Pons (tissue), 1 donor: Measurements from ENCODE around the gene MRPL50.
A peak's percentile ranks its signal among the peaks of the same experiment; 100 is the strongest.
"Not testable (repeated sequence)": the region's sequence is repeated elsewhere in the genome, so short reads cannot be mapped to it uniquely, and the experiment has no call there.

Experiments used
- DNase-seq: peaks from one replicate; pipeline ENCODE4 v3.0.0-alpha.2; 2016; ENCODE audit warnings: low spot score

Gene MRPL50

DNA sequence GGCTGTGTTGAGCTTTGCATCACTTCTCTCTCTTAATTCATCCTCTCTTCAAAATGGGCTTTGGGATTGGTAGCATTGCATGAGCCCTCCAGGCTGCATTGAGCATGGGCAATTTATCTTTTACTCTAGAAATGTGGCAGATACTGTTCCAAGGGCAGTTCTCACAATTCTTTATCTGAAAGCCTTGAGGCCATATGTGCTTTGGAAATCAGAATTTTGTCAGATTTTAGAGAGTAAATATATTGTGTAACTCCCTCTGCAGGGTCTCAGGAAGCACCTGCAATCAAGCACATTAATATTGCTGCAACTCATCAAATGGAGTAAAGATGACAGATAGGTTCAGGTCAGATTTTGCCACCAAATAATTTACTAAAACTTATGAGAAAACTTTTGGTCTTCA is 19.6 kb upstream of the MRPL50 start:
- DNase-seq = no peak

DNA sequence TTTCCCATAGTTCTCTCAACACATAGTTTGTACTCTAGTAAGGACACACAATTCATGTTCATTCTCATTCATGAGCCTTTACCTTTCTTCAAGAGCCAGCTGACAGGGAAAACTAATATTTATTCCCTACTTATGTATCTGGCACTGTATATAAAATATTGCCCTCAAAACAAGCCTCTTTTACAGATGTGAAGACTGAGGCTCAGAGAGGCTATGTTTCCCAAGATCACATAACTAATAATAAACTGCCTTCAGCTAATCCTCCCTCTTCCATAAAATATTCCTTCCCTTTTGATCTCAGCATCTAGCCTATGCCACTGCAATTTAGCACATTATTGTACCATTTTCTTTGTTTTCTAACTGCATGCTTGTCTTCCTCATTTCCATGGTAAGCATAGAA is 19.0 kb upstream of the MRPL50 start:
- DNase-seq = no peak

DNA sequence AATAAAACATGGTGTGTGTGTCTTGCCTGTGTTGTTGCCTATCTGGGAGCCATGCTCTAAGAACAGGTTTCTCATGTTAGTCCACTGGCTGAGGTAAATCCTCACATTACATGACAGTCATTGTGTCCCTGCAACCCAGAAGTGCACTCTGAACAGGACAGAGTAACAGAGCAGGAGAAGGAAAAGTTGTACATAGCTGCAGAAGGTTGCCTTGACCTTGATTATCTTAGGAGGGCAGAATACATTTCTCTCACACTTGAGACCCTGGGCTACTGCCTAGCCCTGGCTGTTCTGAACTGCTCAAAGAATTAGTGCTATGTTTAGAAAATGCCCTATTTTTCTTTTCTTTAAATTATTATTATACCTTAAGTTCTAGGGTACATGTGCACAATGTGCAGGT is 17.2 kb upstream of the MRPL50 start:
- DNase-seq = no peak

DNA sequence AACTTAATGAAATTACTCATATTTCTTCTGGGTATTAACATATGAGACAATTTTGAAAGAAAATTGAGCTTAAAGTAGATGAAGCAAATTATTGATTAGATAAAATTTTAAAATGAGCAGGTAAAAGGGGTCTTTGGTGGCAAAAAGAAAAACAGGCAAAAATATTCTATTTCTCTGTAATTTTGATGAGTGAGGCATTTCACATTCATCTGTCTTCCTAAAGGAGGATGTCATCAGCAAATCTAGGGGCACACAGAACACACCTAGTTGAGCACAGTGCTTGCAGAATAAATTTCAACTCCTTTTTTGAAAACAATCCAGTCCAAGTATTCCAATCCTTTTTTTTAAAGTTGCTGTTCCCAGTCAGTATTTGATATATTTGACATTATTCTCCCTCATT is 16.4 kb upstream of the MRPL50 start:
- DNase-seq = no peak

DNA sequence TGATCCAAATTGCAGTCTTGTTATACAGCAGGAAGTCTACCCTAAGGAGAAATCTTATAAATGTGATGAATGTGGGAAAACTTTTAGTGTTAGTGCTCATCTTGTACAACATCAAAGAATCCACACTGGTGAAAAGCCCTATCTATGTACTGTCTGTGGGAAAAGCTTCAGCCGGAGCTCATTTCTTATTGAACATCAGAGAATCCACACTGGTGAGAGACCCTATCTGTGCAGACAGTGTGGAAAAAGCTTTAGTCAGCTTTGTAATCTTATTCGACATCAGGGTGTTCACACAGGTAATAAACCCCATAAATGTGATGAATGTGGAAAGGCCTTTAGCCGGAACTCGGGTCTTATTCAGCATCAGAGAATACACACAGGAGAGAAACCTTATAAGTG is 10.7 kb upstream of the MRPL50 start:
- no peak for DNase-seq

DNA sequence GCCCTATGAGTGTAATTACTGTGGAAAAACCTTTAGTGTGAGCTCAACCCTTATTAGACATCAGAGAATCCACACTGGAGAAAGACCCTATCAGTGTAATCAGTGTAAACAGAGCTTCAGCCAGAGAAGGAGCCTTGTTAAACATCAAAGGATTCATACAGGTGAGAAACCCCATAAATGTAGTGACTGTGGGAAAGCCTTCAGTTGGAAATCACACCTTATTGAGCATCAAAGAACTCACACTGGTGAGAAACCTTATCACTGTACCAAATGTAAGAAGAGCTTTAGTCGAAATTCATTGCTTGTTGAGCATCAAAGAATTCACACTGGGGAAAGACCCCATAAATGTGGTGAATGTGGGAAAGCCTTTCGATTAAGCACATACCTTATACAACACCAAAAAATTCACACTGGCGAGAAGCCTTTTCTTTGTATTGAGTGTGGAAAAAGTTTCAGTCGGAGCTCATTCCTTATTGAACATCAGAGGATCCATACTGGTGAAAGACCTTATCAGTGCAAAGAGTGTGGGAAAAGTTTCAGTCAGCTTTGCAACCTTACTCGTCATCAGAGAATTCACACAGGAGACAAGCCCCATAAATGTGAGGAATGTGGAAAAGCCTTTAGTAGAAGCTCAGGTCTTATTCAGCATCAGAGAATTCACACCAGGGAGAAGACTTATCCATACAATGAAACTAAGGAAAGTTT is 10.1 kb upstream of the MRPL50 start:
- DNase-seq = no peak

DNA sequence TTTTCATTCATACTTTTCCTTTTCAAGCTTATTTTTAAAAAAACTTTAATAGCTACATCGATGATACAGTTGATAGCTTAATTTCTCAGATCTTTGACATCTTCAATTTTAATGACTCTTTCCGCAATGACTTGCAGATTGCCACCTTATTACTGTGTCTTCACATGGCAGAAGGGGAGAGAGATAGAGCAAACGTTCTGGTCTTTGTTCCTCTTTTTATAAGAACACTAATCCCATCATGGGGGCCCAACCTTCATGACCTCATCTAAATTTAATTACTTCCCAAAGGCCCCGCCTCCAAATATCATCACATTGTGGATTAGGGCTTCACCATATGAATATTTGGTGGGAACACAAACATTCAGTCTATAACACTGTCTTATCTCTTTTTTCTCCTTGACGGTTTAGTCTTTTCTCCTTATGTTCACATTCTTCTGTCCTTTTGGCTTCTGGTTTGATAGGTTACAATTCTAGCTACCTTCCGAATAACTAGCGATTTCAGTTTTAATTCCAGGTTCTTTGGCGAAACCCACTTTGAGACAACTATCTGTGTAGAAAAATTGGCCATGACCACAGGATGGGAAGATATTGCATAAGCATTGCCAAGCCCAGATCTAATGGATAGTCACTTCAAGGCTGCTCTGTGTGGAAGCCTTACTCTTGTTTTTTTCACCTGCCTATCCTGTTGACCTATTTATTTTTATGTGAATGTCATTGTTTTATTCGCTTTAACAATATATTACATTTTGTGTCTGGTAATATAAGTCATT is 5.3 kb upstream of the MRPL50 start:
- no peak for DNase-seq

DNA sequence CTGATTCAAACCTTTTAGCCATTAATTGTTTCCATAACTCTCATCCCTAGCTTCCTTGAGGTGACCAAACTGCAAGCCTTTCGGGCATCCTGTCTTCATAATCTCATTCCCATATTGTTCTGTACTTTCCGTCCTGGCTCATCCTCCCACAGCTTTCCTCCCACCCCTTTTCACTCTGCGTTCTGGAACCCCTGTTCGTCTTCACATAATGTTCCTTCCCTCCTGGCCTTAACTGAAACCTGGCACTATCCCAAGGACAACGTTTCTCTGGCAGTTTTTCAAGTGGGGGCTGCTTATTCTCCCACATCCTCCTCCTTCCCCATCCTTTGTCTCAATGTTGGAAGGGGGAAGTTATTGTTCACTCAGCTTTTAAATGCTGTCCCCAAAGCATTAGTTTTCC is 1.7 kb upstream of the MRPL50 start:
- no peak for DNase-seq

DNA sequence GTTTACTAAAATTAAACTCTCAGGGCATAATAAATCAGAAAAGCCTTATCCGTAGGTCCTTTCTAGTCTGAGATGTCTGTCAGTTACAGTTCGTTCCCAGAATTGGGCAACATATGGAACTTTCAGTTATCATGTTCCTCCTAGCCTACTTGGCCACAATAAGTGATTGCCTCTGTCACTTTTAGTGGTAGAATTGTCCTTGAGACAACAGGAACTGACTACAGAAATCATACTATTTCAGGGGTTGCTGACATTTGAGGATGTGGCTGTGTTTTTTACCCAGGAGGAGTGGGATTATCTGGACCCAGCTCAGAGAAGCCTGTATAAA is 1.2 kb upstream of the MRPL50 start:
- DNase-seq = no peak

DNA sequence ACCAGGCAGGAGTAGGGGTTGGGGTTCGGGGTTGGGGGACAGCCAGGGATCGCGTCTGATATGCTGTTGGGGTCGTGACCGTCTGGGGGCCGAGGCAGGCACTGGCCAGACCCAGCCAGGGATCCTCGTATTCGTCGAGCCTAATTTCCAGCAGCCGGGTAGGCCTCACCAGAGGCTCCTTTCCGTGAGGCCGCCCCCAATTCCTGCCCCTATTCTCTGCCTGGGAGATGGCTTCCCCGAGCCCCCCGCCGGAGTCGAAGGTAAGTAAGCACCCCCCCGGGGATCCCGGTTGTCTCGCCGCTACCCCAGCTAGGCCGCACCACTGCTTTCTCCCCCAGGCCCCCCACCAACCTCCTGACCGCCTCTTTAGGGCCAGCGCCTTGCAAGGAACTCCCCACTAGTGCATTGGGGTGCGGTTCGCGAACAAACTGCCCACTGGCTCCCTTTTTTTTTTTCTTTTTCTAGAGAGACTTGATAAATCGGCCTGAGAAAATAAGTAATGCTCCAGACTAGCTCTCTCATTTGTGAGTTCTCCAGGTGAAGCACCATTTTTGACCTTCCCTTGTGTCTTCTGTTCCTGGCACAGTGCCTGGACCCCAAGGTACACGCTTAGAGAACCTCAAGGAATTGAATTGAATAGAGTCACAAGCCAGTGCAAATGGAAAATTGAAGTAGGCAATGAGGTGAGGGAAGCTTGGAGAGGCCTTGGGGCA is 668 bp upstream of the MRPL50 start:
- DNase-seq = peak; percentile 54

DNA sequence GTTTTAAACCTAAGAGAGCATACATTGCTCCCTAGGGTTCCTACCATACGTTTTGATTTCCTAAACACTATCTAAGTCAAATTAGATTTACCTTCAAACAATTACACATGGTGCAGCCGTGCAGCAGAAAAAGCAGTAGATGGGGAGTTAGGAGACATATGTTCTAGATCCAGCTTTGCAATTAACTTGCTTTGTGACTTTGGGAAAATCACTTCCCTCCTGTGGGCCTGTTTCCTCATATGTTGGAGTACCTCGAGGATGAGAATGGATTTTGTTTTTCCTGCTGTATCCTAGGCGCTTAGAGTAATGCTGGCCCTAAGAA is 711 bp downstream of the MRPL50 start:
- no peak for DNase-seq

DNA sequence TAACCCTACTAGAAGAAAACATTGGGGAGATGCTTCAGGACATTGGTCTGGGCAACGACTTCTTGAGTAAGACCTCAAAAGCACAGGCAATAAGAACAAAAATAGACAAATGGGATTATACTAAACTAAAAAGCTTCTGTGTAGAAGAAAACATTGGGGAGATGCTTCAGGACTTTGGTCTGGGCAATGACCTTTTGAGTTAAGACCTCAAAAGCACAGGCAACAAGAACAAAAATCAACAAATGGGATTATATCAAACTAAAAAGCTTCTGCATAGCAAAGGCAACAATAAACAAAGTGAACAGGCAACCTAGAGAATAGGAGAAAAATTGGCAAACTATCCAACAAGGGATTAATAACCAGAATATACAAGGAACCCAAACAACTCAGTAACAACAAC is 3.7 kb downstream of the MRPL50 start:
- DNase-seq = no peak

DNA sequence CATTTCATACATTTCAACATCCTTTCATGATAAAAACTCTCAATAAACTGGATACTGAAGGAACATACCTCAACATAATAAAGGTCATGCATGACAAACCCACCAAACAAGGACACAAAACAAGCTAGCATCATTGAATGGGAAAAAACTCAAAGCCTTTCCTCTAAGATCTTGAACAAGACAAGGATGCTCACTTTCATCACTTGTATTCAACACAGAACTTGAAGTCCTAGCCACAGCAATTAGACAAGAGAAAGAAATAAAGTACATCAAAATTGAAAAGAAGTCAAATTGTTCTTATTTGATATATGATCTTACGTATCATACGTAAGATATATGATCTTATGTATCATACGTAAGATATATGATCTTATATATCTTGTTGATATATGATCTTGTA is 5.3 kb downstream of the MRPL50 start:
- no peak for DNase-seq

DNA sequence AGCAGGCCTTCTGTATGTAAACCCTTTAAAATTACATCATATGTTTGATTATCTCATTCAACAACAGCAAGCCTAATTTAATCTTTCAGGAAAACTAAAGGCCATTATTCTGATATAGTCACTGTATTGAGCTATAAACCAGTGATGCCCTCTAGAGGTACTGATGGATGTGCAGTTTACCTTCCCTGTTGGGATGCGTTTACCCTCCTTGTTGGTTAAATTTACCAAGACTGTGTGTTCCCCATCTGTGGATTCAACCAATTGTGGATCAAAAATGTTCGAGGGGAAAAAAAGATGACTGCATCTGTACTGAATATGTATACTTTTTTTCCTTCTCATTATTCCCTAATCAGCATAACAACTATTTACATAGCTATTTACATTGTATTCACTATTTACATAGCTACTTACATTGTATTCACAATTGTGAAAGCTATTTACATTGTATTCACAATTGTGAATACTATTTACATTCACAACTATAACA is 9.9 kb downstream of the MRPL50 start:
- peak; percentile 62 for DNase-seq

DNA sequence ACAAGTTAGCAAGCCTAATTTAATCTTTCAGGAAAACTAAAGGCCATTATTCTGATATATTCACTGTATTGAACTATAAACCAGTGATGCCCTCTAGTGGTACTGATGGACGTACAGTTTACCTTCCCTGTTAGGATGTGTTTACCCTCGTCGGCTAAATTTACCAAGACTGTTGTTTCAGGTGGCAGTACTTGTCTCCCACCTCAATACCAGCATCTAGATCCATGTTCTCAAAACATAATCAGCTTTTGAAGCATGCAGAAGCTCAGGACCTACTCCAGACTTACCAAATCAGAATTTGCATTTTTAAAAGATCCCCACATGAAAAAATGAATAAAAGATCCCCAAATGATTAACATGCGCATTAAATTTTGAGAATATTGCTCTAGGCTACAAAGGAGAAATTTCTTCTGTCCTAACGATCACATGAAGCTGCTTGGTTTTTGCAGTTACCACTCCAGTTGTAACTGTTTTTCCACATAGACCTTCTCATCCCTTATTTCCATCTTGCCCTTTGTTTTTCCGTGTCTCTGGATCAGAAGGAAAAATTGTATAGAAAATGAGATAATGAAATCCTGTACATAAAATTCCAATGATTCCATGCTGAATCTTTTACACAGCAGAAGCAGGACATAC is 10.4 kb downstream of the MRPL50 start:
- DNase-seq = peak; percentile 79

DNA sequence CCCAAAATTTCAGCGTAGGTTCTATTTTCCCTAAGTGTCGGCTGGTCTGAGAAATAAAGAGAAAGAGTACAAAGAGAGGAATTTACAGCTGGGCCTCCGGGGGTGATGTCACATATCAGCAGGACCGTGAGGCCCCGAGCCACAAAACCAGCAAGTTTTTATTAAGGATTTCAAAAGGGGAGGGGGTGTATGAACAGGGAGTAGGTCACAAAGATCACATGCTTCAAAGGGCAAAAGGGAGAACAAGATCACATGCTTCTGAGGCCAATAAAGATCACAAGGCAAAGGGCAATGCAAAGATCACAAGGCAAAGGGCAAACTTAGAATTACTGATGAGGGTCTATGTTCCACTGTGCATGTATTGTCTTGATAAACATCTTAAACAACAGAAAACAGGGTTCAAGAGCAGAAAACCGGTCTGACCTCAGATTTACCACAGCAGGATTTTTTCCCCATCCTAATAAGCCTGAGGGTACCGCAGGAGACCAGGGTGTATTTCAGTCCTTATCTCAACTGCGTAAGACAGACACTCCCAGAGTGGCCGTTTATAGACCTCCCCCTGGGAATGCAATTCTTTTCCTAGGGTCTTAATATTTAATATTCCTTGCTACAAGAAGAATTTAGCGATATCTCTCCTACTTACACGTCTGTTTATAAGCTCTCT is 13.4 kb downstream of the MRPL50 start, which contains the start of gene BAAT:
BAAT (minus strand) TSS at position 134 of the 664 bp plus-strand sequence. CDS start 13,602 bp downstream, outside the sequence.
- DNase-seq = not testable (repeated sequence)

DNA sequence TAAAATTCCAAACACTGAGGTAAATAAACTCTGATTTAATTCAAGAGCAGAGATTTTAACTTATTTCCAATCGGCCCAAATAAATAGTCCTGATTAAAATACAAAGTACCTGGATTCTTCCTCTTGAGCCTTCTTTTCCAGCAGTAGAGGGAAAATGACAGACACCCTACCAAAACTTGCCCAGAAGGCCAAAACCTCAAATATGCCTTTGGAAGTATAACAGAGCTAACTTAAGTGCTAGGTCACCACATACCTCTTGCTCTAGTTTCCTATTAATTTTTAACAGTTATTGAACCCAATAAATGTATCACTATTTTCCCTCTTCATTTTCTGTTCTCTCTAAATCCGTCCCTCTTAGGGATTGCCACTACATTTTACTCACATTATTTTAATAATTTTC is 15.1 kb downstream of the MRPL50 start:
- no peak for DNase-seq

DNA sequence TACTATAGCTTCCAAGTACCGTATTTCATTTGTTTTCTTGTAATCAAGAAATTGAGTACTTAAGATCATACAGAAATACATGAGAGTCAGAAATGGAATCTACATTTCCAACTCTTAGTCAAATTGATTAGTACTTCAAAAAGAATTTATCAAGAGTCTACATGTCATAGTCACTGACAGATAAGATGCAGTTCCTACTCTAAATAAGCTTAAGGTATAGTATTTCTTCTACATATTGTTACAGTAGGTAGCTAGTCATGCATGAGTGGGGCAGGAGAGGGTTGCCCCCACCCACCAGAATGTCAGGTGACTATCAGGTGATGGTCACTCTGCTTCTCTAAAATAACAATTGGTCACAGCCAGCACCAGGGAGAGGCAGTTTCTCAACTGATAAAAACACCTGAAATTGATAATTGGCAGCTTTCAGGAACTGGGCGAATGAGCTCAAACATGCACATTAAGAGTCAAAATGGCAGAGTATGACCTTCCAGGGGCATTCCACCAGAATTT is 16.5 kb downstream of the MRPL50 start:
- no peak for DNase-seq

DNA sequence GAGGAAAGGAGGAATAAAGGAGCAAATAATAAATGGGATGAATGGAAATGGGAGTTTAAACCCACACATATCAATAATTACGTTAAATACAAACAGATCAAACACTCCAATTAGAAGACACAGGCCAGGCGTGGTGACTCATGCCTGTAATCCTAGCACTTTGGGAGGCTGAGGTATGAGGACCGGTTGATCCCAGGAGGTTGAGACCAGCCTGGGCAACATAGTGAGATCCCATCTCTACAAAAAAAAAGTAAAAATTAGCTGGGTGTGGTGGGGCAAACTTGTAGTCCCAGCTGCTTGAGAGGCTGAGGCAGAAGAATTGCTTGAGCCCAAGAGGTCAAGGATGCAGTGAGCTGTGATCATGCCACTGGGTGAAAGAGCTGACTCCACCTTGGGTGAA is 17.3 kb downstream of the MRPL50 start:
- DNase-seq = no peak

DNA sequence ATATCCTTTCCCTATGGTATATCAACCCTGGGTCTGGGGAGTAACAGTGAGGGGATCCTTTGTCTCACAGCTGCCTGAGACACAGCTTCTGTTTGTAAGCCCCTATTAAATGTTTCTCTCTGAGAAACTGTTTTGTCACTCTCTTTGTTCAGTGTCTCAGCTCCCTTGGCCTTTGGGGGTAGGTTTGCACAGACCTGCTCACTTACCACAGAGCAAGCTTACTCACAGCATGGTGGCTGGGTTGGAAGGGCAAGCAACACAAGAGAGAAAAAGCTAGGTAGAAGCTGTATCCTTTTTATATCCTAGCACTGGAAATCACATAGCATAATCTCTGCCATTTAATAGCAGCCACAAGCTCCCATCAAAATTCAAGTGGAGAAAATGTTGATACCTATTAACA is 18.1 kb downstream of the MRPL50 start:
- DNase-seq = no peak

DNA sequence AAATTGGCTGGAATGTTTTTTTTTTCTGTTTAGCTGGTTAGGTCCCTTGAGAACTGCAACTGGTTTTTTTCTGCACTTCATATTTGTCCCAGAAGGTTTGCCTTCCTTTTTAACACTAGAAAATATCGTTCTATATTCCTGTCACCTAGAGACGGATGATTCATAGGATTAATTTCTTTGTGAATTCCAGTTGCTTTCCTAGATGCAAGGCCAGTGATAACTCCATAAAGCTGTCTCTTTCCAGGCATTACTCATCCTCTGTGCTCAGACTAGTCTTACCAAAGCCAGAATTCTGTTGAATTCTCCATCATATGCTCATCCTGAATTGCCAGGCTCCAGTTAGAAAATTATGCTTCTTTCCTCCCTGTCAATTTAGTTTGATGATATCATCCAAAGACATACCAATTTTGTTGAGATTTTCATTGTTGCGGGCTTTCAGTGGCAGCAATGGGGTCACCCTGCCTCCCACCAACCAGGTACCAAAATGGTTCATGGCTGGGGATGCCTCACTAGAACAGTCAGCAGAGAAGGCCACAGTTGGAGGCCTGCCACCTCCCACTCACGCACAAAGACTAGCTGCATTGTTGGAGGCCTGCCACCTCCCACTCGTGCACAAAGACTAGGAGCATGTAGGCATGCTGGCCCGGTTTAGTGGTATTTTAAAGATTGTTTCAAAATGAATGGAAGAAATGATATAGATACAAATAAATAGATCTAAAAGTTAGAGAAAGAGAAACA is 22.1 kb downstream of the MRPL50 start:
- DNase-seq = no peak
